Stomach smooth muscle (tissue), 2 donors: ENCODE data around the gene HTR6.

ENCODE experiments used
- H3K27ac ChIP-seq: one replicate; pipeline ENCODE4 v1.7.0; 2013; ENCODE audit warnings: mild to moderate bottlenecking, low read length, inconsistent platforms
- H3K27me3 ChIP-seq, 2 donors: one replicate each; pipeline ENCODE4 v1.7.0; 2013; ENCODE audit warnings: low read length in 2 of 2; ENCODE audit not compliant: insufficient read depth in 2 of 2, control insufficient read depth in 1 of 2
- H3K36me3 ChIP-seq, 2 donors: one replicate each; pipeline ENCODE4 v1.7.0; 2013; ENCODE audit warnings: low read length in 2 of 2; ENCODE audit not compliant: control insufficient read depth in 2 of 2, insufficient read depth in 2 of 2
- H3K4me1 ChIP-seq: one replicate; pipeline ENCODE4 v1.7.0; 2013; ENCODE audit warnings: low read length; ENCODE audit not compliant: control insufficient read depth, insufficient read depth
- H3K4me3 ChIP-seq, 2 donors: one replicate each; pipeline ENCODE4 v1.7.0; 2013; ENCODE audit warnings: low read length in 2 of 2
- H3K9ac ChIP-seq, 2 donors: one replicate each; pipeline ENCODE4 v1.7.0; 2013; ENCODE audit warnings: low read length in 2 of 2, mild to moderate bottlenecking in 1 of 2
- H3K9me3 ChIP-seq, 2 donors: one replicate each; pipeline ENCODE4 v1.7.0; 2013; ENCODE audit warnings: low read length in 2 of 2; ENCODE audit not compliant: control insufficient read depth in 2 of 2
- donor health status: healthy.
- donor health status: Pancreatic carcinoma.

Gene HTR6

GRCh38 chr1:19700079-19700777, 35.6 kb downstream of the HTR6 start:
- Histone ChIP-seq H3K36me3 (peaks cover 12 to 17% of the 10 kb centered on the region in 2 donors), H3K27ac (no peak overlapping the region), H3K9ac (no peak overlapping the region), H3K4me1 (peaks cover 8% of the 10 kb centered on the region), H3K4me3 (no peak overlapping the region), H3K27me3 (no peaks in the 10 kb centered on the region), H3K9me3 (no peaks in the 10 kb centered on the region)

- Histone ChIP-seq H3K9me3 (no peaks in the 10 kb centered on the region), H3K9ac (no peak overlapping the region), H3K36me3 (peaks cover 11 to 12% of the 10 kb centered on the region in 2 donors), H3K27me3 (no peaks in the 10 kb centered on the region), H3K27ac (no peak overlapping the region), H3K4me3 (no peak overlapping the region), H3K4me1 (peaks cover 10% of the 10 kb centered on the region)
Measured at GRCh38 chr1:19703280-19703679, 38.6 kb downstream of the HTR6 start.

- H3K27ac ChIP-seq = peak overlapping the region; percentile 24
- peaks cover 8% of the 10 kb centered on the region in 2 donors for H3K36me3 ChIP-seq
- no peaks in the 10 kb centered on the region for H3K27me3 ChIP-seq
- H3K9me3 ChIP-seq = no peaks in the 10 kb centered on the region
- peak overlapping the region in 1 of 2 donors; percentile 8 for H3K4me3 ChIP-seq
- peak overlapping the region in 1 of 2 donors; percentile 36 for H3K9ac ChIP-seq
- peaks cover 10% of the 10 kb centered on the region for H3K4me1 ChIP-seq
Measured at GRCh38 chr1:19704247-19705113, 39.8 kb downstream of the HTR6 start.

GRCh38 chr1:19705464-19705863, 40.8 kb downstream of the HTR6 start:
- Histone ChIP-seq H3K36me3 (peaks cover 6 to 7% of the 10 kb centered on the region in 2 donors), H3K27me3 (no peaks in the 10 kb centered on the region), H3K9me3 (no peaks in the 10 kb centered on the region), H3K27ac (no peak overlapping the region), H3K4me1 (peaks cover 10% of the 10 kb centered on the region), H3K4me3 (no peak overlapping the region), H3K9ac (no peak overlapping the region)

GRCh38 chr1:19706136-19706535, 41.5 kb downstream of the HTR6 start:
- H3K27ac ChIP-seq = no peak overlapping the region
- H3K4me3 ChIP-seq = no peak overlapping the region
- H3K4me1 ChIP-seq = peaks cover 10% of the 10 kb centered on the region
- H3K36me3 ChIP-seq = peaks cover 3 to 6% of the 10 kb centered on the region in 2 donors
- H3K9ac ChIP-seq = no peak overlapping the region
- H3K27me3 ChIP-seq = no peaks in the 10 kb centered on the region
- no peaks in the 10 kb centered on the region for H3K9me3 ChIP-seq

- no peak overlapping the region for H3K27ac ChIP-seq
- no peaks in the 10 kb centered on the region for H3K27me3 ChIP-seq
- peaks cover 10% of the 10 kb centered on the region for H3K4me1 ChIP-seq
- H3K4me3 ChIP-seq = no peak overlapping the region
- H3K9me3 ChIP-seq = no peaks in the 10 kb centered on the region
- peaks cover 3 to 8% of the 10 kb centered on the region in 2 donors for H3K36me3 ChIP-seq
- H3K9ac ChIP-seq = no peak overlapping the region
Measured at GRCh38 chr1:19708567-19709110, 44.0 kb downstream of the HTR6 start.

- Histone ChIP-seq H3K36me3 (peaks cover 3 to 8% of the 10 kb centered on the region in 2 donors), H3K27ac (no peak overlapping the region), H3K9me3 (no peaks in the 10 kb centered on the region), H3K4me1 (peaks cover 7% of the 10 kb centered on the region), H3K4me3 (no peak overlapping the region), H3K9ac (no peak overlapping the region), H3K27me3 (no peaks in the 10 kb centered on the region)
Measured at GRCh38 chr1:19709260-19709793, 44.7 kb downstream of the HTR6 start.

GRCh38 chr1:19710825-19711611, 46.3 kb downstream of the HTR6 start:
- H3K4me1 ChIP-seq = peaks cover 2% of the 10 kb centered on the region
- no peaks in the 10 kb centered on the region for H3K27me3 ChIP-seq
- H3K9ac ChIP-seq = no peak overlapping the region
- peaks cover 3 to 8% of the 10 kb centered on the region in 2 donors for H3K36me3 ChIP-seq
- no peaks in the 10 kb centered on the region for H3K9me3 ChIP-seq
- H3K4me3 ChIP-seq = no peak overlapping the region
- no peak overlapping the region for H3K27ac ChIP-seq

- Histone ChIP-seq H3K4me3 (no peak overlapping the region), H3K27me3 (no peaks in the 10 kb centered on the region), H3K36me3 (peaks cover 0 to 6% of the 10 kb centered on the region in 2 donors), H3K9ac (no peak overlapping the region), H3K4me1 (no peaks in the 10 kb centered on the region), H3K27ac (no peak overlapping the region), H3K9me3 (no peaks in the 10 kb centered on the region)
Measured at GRCh38 chr1:19712928-19713327, 48.3 kb downstream of the HTR6 start.
